Hepatocyte (in vitro differentiated cells): ENCODE results near the gene SLC15A4.

Experiments used
- CTCF ChIP-seq: fragments of 200-600 bp; sonication (generic); IDR thresholded peaks from 2 replicates; pipeline ENCODE4 v1.5.1; 2016; ENCODE audit warnings: antibody characterized with exemption, mild to moderate bottlenecking; ENCODE audit not compliant: poor library complexity
- EZH2 ChIP-seq: fragments of 200-600 bp; sonication (generic); IDR thresholded peaks from 2 replicates; pipeline ENCODE4 v1.6.1; 2016; ENCODE audit warnings: antibody characterized with exemption, mild to moderate bottlenecking, borderline replicate concordance
- EZH2phosphoT487 ChIP-seq: fragments of 200-600 bp; sonication (generic); IDR thresholded peaks from one replicate; pipeline ENCODE4 v1.6.1; 2018; ENCODE audit warnings: antibody characterized with exemption, mild to moderate bottlenecking, low read depth, moderate library complexity; ENCODE audit not compliant: unreplicated experiment, severe bottlenecking

- TF ChIP-seq EZH2phosphoT487 (no peak), CTCF (no peak), EZH2 (no peak)
These were observed 10.4 kb downstream of the SLC15A4 start for GRCh38 chr12:128813392-128813791.
